Measurements from ENCODE around the gene POU6F2. TPM values are rescaled to one million over a fixed set of nuclear protein-coding genes. Genes with fewer than 3 reads are reported as not detected.

The POU6F2 gene
- total RNA-seq, 1 donor, result under 0.01 TPM

DNA sequence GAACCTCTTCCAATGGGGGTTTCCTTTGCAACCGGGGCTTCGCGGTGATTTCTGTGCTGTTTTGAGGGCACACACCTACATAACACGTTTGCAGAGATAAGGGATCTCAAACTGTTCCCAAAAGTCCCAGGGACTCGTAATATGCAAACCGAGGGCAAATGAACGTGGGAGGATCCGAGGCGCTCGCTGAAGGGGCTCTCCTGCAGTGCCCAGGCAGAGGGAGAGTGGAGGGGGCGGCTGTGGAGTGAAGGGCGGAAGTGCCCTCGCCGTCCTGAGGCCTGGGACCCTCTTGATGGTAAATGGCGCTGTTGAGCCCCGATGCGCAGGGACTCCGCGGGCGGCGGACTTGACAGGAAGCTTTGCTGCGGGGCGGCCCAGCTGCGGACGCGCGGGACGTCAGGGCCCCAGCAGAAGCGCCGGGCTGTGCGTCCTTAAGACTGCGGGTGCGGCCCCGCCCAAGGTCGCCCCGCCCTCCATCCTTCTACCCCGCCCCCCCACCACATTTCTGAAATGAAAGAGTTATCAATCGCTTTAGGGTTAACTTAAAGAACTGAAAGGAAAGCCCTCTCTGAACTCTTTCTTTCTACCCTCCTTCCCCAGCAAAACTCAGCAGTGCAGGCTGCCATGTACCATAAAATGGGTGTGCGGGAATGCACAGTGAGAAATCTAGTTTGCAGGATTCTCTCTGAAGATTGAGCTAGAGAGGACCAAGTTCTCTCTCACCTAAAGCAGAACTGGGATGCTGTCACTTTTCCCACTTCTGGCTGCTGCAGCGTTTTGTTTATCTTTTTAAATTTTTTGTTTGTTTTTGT lies 436.7 kb downstream of the POU6F2 start:
- TF ChIP-seq, protein P1, sequence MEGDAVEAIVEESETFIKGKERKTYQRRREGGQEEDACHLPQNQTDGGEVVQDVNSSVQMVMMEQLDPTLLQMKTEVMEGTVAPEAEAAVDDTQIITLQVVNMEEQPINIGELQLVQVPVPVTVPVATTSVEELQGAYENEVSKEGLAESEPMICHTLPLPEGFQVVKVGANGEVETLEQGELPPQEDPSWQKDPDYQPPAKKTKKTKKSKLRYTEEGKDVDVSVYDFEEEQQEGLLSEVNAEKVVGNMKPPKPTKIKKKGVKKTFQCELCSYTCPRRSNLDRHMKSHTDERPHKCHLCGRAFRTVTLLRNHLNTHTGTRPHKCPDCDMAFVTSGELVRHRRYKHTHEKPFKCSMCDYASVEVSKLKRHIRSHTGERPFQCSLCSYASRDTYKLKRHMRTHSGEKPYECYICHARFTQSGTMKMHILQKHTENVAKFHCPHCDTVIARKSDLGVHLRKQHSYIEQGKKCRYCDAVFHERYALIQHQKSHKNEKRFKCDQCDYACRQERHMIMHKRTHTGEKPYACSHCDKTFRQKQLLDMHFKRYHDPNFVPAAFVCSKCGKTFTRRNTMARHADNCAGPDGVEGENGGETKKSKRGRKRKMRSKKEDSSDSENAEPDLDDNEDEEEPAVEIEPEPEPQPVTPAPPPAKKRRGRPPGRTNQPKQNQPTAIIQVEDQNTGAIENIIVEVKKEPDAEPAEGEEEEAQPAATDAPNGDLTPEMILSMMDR (IDR thresholded peaks at IDR 0.05; ENCODE audit: insufficient read depth, low read depth, low read length), result no peak
- DNase-seq (ENCODE audit: low read depth), result peak; percentile 38
- peak overlapping the region; percentile 62 for H3K4me3 ChIP-seq (ENCODE audit: low read depth, low read length)

GRCh38 chr7:39415091-39415787 lies 437.5 kb downstream of the POU6F2 start:
- TF ChIP-seq, protein P1 (IDR thresholded peaks at IDR 0.05; ENCODE audit: insufficient read depth, low read depth, low read length), result no peak
- no peak for DNase-seq (ENCODE audit: low read depth)
- H3K4me3 ChIP-seq (ENCODE audit: low read depth, low read length), result no peak overlapping the region

DNA sequence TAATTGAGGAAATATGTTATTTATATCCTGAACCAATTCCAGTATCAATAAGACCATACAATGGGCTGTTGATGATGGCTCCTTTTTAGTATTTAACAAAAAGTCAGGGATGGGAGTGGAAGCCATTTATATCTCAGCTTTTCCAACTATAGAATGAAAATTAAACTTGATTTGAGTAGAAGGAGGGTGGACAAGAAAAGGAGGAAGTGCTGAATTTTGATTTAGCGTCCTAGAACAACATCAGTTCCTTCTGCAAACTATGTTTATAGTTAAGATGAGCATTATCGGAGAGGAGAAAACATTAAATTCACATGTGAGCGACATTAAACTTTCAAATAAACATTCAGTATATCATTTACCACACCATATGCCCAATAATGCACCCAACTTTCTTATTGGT lies 439.2 kb downstream of the POU6F2 start:
- TF ChIP-seq, protein P1 (IDR thresholded peaks at IDR 0.05; ENCODE audit: insufficient read depth, low read depth, low read length), result no peak

DNA sequence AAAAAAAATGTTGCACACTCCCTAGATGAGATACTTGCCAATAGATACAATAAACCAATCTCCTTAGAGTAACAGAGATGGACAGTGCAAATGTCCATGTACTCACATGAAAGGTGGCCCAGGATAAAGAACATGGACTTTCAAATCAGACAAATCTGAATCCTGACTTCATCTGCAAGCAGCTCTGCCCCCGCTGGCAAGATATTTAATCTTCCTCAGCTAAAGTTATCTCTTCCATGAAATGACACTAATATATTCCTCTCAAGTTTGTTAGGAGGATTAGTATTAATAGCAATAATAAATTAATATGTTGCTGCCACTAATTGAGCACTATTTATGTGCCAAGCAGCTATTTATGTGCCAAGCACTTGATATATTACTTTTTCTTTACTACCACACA lies 439.9 kb downstream of the POU6F2 start:
- no peak overlapping the region for H3K4me3 ChIP-seq (ENCODE audit: low read depth, low read length)
- TF ChIP-seq, protein P1 (IDR thresholded peaks at IDR 0.05; ENCODE audit: insufficient read depth, low read depth, low read length), result no peak
- no peak for DNase-seq (ENCODE audit: low read depth)

More for the DNA sequence above, 439.2 kb downstream of the POU6F2 start:
- no peak for DNase-seq (ENCODE audit: low read depth)
- no peak overlapping the region for H3K4me3 ChIP-seq (ENCODE audit: low read depth, low read length)

GRCh38 chr7:39421251-39421650 lies 443.5 kb downstream of the POU6F2 start:
- H3K4me3 ChIP-seq (ENCODE audit: low read depth, low read length), result no peak overlapping the region
- TF ChIP-seq, protein P1 (IDR thresholded peaks at IDR 0.05; ENCODE audit: insufficient read depth, low read depth, low read length), result no peak
- DNase-seq (ENCODE audit: low read depth), result no peak

DNA sequence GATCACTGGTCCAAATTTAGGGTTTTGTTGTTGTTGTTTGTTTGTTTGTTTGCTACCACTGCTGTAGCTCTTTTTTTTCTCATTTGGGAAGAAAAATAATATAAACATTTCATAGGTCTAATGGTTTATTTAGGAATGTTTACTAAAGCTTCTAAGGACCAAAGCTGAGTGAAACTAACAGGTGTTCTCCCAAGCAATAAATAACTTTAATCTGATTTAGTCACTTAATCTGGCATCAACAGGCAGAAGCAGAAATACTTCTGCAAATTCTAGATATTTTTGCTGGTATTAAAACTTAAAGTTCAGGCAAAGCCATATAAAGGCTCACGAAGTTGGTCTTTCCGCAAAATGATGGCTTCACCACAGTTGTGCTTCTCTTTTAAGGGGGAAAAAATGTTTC lies 444.0 kb downstream of the POU6F2 start:
- TF ChIP-seq, protein P1 (IDR thresholded peaks at IDR 0.05; ENCODE audit: insufficient read depth, low read depth, low read length), result no peak
- H3K4me3 ChIP-seq (ENCODE audit: low read depth, low read length), result no peak overlapping the region
- DNase-seq (ENCODE audit: low read depth), result no peak

All from fibroblast of villous mesenchyme (primary cell).